Hepatocyte (in vitro differentiated cells): ENCODE results near the gene MEX3A. TPM values are rescaled to one million over a fixed set of nuclear protein-coding genes. Genes with fewer than 3 reads are reported as not detected.

Experiments used
- DNase-seq: peaks from one replicate; pipeline ENCODE4 v3.0.0-alpha.2; 2016; ENCODE audit warnings: low spot score
- H2AFZ ChIP-seq: fragments of 200-600 bp; sonication (generic); 2 replicates; pipeline ENCODE4 v1.6.0; 2016; ENCODE audit warnings: antibody characterized with exemption, mild to moderate bottlenecking
- H3K27ac ChIP-seq: fragments of 200-600 bp; sonication (generic); 2 replicates; pipeline ENCODE4 v1.5.1; 2016; ENCODE audit warnings: mild to moderate bottlenecking
- H3K27me3 ChIP-seq: fragments of 200-600 bp; sonication (generic); 2 replicates; pipeline ENCODE4 v1.6.1; 2016
- H3K36me3 ChIP-seq: fragments of 200-600 bp; sonication (generic); replicated peaks from 2 replicates; pipeline ENCODE4 v1.5.1; 2016; ENCODE audit warnings: low read depth; ENCODE audit not compliant: insufficient read depth
- H3K4me1 ChIP-seq: fragments of 200-600 bp; sonication (generic); 2 replicates; pipeline ENCODE4 v1.5.1; 2016; ENCODE audit warnings: mild to moderate bottlenecking, moderate library complexity; ENCODE audit not compliant: insufficient read depth
- H3K4me2 ChIP-seq: fragments of 200-600 bp; sonication (generic); 2 replicates; pipeline ENCODE4 v1.6.0; 2016
- H3K4me3 ChIP-seq: fragments of 200-600 bp; sonication (generic); 2 replicates; pipeline ENCODE4 v1.5.1; 2016; ENCODE audit warnings: mild to moderate bottlenecking
- H3K79me2 ChIP-seq: fragments of 200-600 bp; sonication (generic); 2 replicates; pipeline ENCODE4 v1.6.0; 2017; ENCODE audit warnings: mild to moderate bottlenecking
- H3K9me2 ChIP-seq: fragments of 200-600 bp; sonication (generic); replicated peaks from 2 replicates; pipeline ENCODE4 v1.6.0; 2017; ENCODE audit warnings: mild to moderate bottlenecking; ENCODE audit not compliant: insufficient read depth
- H3K9me3 ChIP-seq: fragments of 200-600 bp; sonication (generic); 2 replicates; pipeline ENCODE4 v1.5.1; 2016; ENCODE audit warnings: low read depth, mild to moderate bottlenecking
- H4K20me1 ChIP-seq: fragments of 200-600 bp; sonication (generic); 2 replicates; pipeline ENCODE4 v1.6.0; 2016; ENCODE audit warnings: mild to moderate bottlenecking; ENCODE audit not compliant: insufficient read depth, poor library complexity, severe bottlenecking
- EZH2 ChIP-seq: fragments of 200-600 bp; sonication (generic); IDR thresholded peaks from 2 replicates; pipeline ENCODE4 v1.6.1; 2016; ENCODE audit warnings: antibody characterized with exemption, mild to moderate bottlenecking, borderline replicate concordance
- EZH2phosphoT487 ChIP-seq: fragments of 200-600 bp; sonication (generic); IDR thresholded peaks from one replicate; pipeline ENCODE4 v1.6.1; 2018; ENCODE audit warnings: antibody characterized with exemption, mild to moderate bottlenecking, low read depth, moderate library complexity; ENCODE audit not compliant: unreplicated experiment, severe bottlenecking
- WGBS: methylation state at CpG from one replicate; pipeline ENCODE4 v1.1.6; 2016; ENCODE audit warnings: low lambda C conversion rate; ENCODE audit errors: missing lambda C conversion rate; 5-methylcytosine and 5-hydroxymethylcytosine counted together
- polyA plus RNA-seq: library from polyadenylated mRNA; unstranded; fragments of >200 nt; fragmentation: Nextera tagmentation; extraction: Ambion mirVana; gene quantifications from 2 replicates; pipeline ENCODE4 v1.2.1, GENCODE V29; 2016
- total RNA-seq: library from RNA; depleted of rRNA; stranded (reverse); fragments of >200 nt; gene quantifications from 2 replicates; pipeline ENCODE4 v1.2.3, GENCODE V29; 2014
- TF ChIP-seq, protein P1 (sequence below): fragments of 200-600 bp; sonication (generic); IDR thresholded peaks from 2 replicates; pipeline ENCODE4 v1.5.1; 2016; ENCODE audit warnings: antibody characterized with exemption, mild to moderate bottlenecking; ENCODE audit not compliant: poor library complexity

MEX3A gene
- total and polyA plus RNA-seq, 2 experiments from 2014 or later, result 9.3 to 12.0 TPM

DNA sequence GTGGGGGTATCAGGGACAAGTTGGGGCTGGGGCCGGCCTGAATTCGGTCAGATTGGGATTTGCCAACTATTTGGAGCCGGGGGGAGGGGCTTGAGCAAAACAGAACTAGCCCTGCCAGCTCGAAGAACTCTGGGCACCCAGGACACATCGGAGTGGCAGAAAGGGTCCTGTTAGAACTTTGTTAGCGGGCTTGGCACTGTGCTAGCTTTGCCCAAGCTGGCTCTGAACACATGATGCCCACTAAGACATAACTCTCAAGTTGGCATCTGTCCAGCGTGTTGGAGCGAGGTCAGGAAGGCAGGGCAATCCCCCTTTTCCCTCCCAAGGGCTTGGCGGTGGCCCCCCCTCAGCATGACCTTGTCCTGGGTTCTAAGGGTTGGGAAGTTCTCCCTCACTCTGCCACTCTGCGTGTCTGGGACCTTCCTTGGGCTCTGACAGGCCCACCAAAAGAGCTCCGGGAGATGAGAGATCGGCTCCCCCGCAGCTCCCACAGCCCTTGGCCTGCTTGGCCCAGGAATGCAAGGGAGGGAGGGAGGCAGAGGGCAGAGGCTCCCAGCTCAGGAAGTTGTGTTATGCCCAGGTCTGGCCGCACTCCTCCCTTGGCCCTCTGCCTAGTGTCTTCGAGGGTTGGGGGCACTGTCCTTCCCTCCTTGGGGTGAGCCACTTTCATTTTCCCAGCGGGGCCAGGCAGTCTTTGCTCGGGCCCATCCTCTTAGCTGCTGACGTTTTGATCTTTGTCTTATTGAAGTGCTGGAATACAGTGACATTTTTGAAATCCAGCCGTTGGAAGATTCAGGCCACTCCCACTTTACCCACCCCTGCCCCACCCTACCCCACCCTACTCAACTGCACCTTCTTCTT lies 33.5 kb upstream of the MEX3A start:
- no peaks in the 10 kb centered on the region for H3K9me2 ChIP-seq
- 20% methylated on average over 18 of the region's 19 CpGs for WGBS
- H3K4me3 ChIP-seq, result peak overlapping the region; percentile 91
- H2AFZ ChIP-seq, result no peak overlapping the region
- peaks cover 52% of the 10 kb centered on the region for H4K20me1 ChIP-seq
- peak; percentile 68 for DNase-seq
- TF ChIP-seq, protein P1, sequence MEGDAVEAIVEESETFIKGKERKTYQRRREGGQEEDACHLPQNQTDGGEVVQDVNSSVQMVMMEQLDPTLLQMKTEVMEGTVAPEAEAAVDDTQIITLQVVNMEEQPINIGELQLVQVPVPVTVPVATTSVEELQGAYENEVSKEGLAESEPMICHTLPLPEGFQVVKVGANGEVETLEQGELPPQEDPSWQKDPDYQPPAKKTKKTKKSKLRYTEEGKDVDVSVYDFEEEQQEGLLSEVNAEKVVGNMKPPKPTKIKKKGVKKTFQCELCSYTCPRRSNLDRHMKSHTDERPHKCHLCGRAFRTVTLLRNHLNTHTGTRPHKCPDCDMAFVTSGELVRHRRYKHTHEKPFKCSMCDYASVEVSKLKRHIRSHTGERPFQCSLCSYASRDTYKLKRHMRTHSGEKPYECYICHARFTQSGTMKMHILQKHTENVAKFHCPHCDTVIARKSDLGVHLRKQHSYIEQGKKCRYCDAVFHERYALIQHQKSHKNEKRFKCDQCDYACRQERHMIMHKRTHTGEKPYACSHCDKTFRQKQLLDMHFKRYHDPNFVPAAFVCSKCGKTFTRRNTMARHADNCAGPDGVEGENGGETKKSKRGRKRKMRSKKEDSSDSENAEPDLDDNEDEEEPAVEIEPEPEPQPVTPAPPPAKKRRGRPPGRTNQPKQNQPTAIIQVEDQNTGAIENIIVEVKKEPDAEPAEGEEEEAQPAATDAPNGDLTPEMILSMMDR, result no peak
- TF ChIP-seq EZH2phosphoT487, result no peak
- no peak for TF ChIP-seq EZH2
- H3K36me3 ChIP-seq, result no peaks in the 10 kb centered on the region
- H3K4me1 ChIP-seq, result peaks cover 65% of the 10 kb centered on the region
- H3K27me3 ChIP-seq, result no peaks in the 10 kb centered on the region
- no peaks in the 10 kb centered on the region for H3K9me3 ChIP-seq
- H3K27ac ChIP-seq, result peak overlapping the region; percentile 96
- H3K4me2 ChIP-seq, result peak overlapping the region; percentile 83
- peaks cover 61% of the 10 kb centered on the region for H3K79me2 ChIP-seq

DNA sequence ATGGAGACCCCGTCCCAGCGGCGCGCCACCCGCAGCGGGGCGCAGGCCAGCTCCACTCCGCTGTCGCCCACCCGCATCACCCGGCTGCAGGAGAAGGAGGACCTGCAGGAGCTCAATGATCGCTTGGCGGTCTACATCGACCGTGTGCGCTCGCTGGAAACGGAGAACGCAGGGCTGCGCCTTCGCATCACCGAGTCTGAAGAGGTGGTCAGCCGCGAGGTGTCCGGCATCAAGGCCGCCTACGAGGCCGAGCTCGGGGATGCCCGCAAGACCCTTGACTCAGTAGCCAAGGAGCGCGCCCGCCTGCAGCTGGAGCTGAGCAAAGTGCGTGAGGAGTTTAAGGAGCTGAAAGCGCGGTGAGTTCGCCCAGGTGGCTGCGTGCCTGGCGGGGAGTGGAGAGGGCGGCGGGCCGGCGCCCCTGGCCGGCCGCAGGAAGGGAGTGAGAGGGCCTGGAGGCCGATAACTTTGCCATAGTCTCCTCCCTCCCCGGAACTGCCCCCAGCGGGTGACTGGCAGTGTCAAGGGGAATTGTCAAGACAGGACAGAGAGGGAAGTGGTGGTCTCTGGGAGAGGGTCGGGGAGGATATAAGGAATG lies 32.8 kb upstream of the MEX3A start:
- no peaks in the 10 kb centered on the region for H3K9me3 ChIP-seq
- H3K9me2 ChIP-seq, result no peaks in the 10 kb centered on the region
- peak overlapping the region; percentile 96 for H3K27ac ChIP-seq
- H3K79me2 ChIP-seq, result peaks cover 54% of the 10 kb centered on the region
- peak overlapping the region; percentile 83 for H3K4me2 ChIP-seq
- peaks cover 57% of the 10 kb centered on the region for H3K4me1 ChIP-seq
- peak overlapping the region; percentile 91 for H3K4me3 ChIP-seq
- H2AFZ ChIP-seq, result no peak overlapping the region
- DNase-seq, result peak; percentile 18
- 8% methylated on average over 44 of the region's 49 CpGs for WGBS
- no peaks in the 10 kb centered on the region for H3K36me3 ChIP-seq
- H4K20me1 ChIP-seq, result peaks cover 46% of the 10 kb centered on the region
- no peak for TF ChIP-seq EZH2
- no peak for TF ChIP-seq EZH2phosphoT487
- TF ChIP-seq, protein P1, result no peak
- H3K27me3 ChIP-seq, result no peaks in the 10 kb centered on the region

DNA sequence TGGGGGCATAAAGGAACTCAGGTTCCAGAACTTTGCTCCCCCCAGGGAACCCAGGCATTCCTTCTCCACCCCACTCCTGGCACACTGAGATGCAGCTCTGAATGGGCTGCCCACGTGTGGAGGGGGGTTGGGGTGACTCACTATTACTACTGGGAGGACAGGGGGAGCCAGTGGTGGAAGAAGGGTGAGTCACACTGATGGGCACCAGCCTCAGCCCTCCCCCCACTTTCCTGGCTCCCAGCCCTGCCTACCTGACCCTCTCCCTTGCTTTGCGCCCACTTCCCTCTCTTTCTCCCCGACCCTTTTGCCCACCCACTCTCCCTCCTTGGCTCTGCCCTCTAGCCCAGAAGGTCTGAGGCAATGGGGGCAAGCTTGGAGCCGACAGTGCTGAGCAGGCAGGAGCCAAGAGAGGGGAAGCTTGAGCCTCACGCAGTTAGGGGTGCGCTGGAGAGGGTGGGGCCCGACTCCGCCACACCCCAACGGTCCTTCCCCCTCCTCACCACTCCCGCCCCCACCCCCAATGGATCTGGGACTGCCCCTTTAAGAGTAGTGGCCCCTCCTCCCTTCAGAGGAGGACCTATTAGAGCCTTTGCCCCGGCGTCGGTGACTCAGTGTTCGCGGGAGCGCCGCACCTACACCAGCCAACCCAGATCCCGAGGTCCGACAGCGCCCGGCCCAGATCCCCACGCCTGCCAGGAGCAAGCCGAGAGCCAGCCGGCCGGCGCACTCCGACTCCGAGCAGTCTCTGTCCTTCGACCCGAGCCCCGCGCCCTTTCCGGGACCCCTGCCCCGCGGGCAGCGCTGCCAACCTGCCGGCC lies 32.0 kb upstream of the MEX3A start, which contains the start of gene LMNA:
TSS of gene LMNA (plus strand) at position 611 of the 818 bp plus-strand sequence. CDS start 208 bp downstream, outside the sequence.
- Histone ChIP-seq H3K27me3 (no peaks in the 10 kb centered on the region), H4K20me1 (peaks cover 40% of the 10 kb centered on the region), H3K4me1 (peaks cover 50% of the 10 kb centered on the region), H3K9me3 (no peaks in the 10 kb centered on the region), H3K4me3 (peak within 1 kb of the TSS; percentile 91), H3K4me2 (peak within 1 kb of the TSS; percentile 83), H3K27ac (peak within 1 kb of the TSS; percentile 96), H3K9me2 (no peaks in the 10 kb centered on the region), H2AFZ (peak within 1 kb of the TSS; percentile 34), H3K79me2 (peaks cover 47% of the 10 kb centered on the region), H3K36me3 (no peaks in the 10 kb centered on the region)
- 2% methylated on average over 28 of the region's 37 CpGs for WGBS
- TF ChIP-seq EZH2, result no peak
- TF ChIP-seq, protein P1, result no peak
- TF ChIP-seq EZH2phosphoT487, result no peak
- DNase-seq, result peak; percentile 95
